Stimulated activated naive CD8-positive, alpha-beta T cell treated with anti-CD3 and anti-CD28 coated beads, Interleukin-15, Interleukin-2, amounts not matched to agents 100 ng/mL and 50 ng/mL, for 24 hours (primary cell): ENCODE data around the gene NUCB2.
A peak's percentile ranks its signal among the peaks of the same experiment; 100 is the strongest.

Experiments
- H3K27ac Mint-ChIP-seq: one replicate; pipeline ENCODE4 v1.8.0; 2021; ENCODE audit warnings: mild to moderate bottlenecking, mixed read lengths
- H3K27me3 Mint-ChIP-seq: one replicate; pipeline ENCODE4 v1.8.0; 2021; ENCODE audit warnings: mixed read lengths
- H3K36me3 Mint-ChIP-seq: one replicate; pipeline ENCODE4 v1.8.0; 2021; ENCODE audit warnings: low read depth, mixed read lengths
- H3K4me1 Mint-ChIP-seq: one replicate; pipeline ENCODE4 v1.8.0; 2021; ENCODE audit warnings: low read depth, mixed read lengths
- H3K4me3 Mint-ChIP-seq: one replicate; pipeline ENCODE4 v1.8.0; 2021; ENCODE audit warnings: mild to moderate bottlenecking, mixed read lengths
- H3K9me3 Mint-ChIP-seq: one replicate; pipeline ENCODE4 v1.8.0; 2021; ENCODE audit warnings: mixed read lengths

NUCB2 gene

GRCh38 chr11:17287058-17287457 is 10.5 kb downstream of the NUCB2 start:
- H3K36me3 Mint-ChIP-seq, result peaks cover 36% of the 10 kb centered on the region
- H3K4me1 Mint-ChIP-seq, result peaks cover 61% of the 10 kb centered on the region
- no peak overlapping the region for H3K27ac Mint-ChIP-seq
- H3K27me3 Mint-ChIP-seq, result no peaks in the 10 kb centered on the region
- H3K4me3 Mint-ChIP-seq, result no peak overlapping the region
- H3K9me3 Mint-ChIP-seq, result no peaks in the 10 kb centered on the region

GRCh38 chr11:17291710-17292109 is 15.2 kb downstream of the NUCB2 start:
- no peak overlapping the region for H3K27ac Mint-ChIP-seq
- no peak overlapping the region for H3K4me3 Mint-ChIP-seq
- no peaks in the 10 kb centered on the region for H3K9me3 Mint-ChIP-seq
- peaks cover 57% of the 10 kb centered on the region for H3K4me1 Mint-ChIP-seq
- H3K36me3 Mint-ChIP-seq, result peaks cover 39% of the 10 kb centered on the region
- H3K27me3 Mint-ChIP-seq, result no peaks in the 10 kb centered on the region

- Mint-ChIP-seq H3K9me3 (no peaks in the 10 kb centered on the region), H3K27ac (peak overlapping the region; percentile 56), H3K36me3 (peaks cover 40% of the 10 kb centered on the region), H3K4me3 (no peak overlapping the region), H3K4me1 (peaks cover 67% of the 10 kb centered on the region), H3K27me3 (no peaks in the 10 kb centered on the region)
Observed at GRCh38 chr11:17293311-17293710, 16.8 kb downstream of the NUCB2 start.

- Mint-ChIP-seq H3K27me3 (no peaks in the 10 kb centered on the region), H3K4me3 (no peak overlapping the region), H3K9me3 (no peaks in the 10 kb centered on the region), H3K36me3 (peaks cover 44% of the 10 kb centered on the region), H3K27ac (peak overlapping the region; percentile 36), H3K4me1 (peaks cover 71% of the 10 kb centered on the region)
Observed at GRCh38 chr11:17294033-17294432, 17.5 kb downstream of the NUCB2 start.

GRCh38 chr11:17296852-17297559 is 20.5 kb downstream of the NUCB2 start:
- Mint-ChIP-seq H3K27me3 (no peaks in the 10 kb centered on the region), H3K4me1 (peaks cover 63% of the 10 kb centered on the region), H3K36me3 (peaks cover 55% of the 10 kb centered on the region)

GRCh38 chr11:17298302-17298701 is 21.8 kb downstream of the NUCB2 start:
- peaks cover 55% of the 10 kb centered on the region for H3K36me3 Mint-ChIP-seq
- H3K27me3 Mint-ChIP-seq, result no peaks in the 10 kb centered on the region
- no peaks in the 10 kb centered on the region for H3K9me3 Mint-ChIP-seq
- no peak overlapping the region for H3K27ac Mint-ChIP-seq
- H3K4me1 Mint-ChIP-seq, result peaks cover 51% of the 10 kb centered on the region
- no peak overlapping the region for H3K4me3 Mint-ChIP-seq

More at GRCh38 chr11:17296852-17297559, 20.5 kb downstream of the NUCB2 start:
- H3K9me3 Mint-ChIP-seq, result no peaks in the 10 kb centered on the region
- peak overlapping the region; percentile 52 for H3K4me3 Mint-ChIP-seq
- peak overlapping the region; percentile 61 for H3K27ac Mint-ChIP-seq

GRCh38 chr11:17300372-17300771 is 23.8 kb downstream of the NUCB2 start:
- H3K4me3 Mint-ChIP-seq, result no peak overlapping the region
- H3K27ac Mint-ChIP-seq, result no peak overlapping the region
- H3K4me1 Mint-ChIP-seq, result peaks cover 35% of the 10 kb centered on the region
- no peaks in the 10 kb centered on the region for H3K9me3 Mint-ChIP-seq
- peaks cover 57% of the 10 kb centered on the region for H3K36me3 Mint-ChIP-seq
- H3K27me3 Mint-ChIP-seq, result no peaks in the 10 kb centered on the region

GRCh38 chr11:17313349-17314231 is 37.1 kb downstream of the NUCB2 start:
- H3K27me3 Mint-ChIP-seq, result no peaks in the 10 kb centered on the region
- H3K4me1 Mint-ChIP-seq, result no peaks in the 10 kb centered on the region
- no peak overlapping the region for H3K4me3 Mint-ChIP-seq
- H3K9me3 Mint-ChIP-seq, result no peaks in the 10 kb centered on the region
- H3K27ac Mint-ChIP-seq, result no peak overlapping the region
- peaks cover 20% of the 10 kb centered on the region for H3K36me3 Mint-ChIP-seq

- Mint-ChIP-seq H3K27ac (no peak overlapping the region), H3K4me3 (no peak overlapping the region), H3K36me3 (peaks cover 20% of the 10 kb centered on the region), H3K27me3 (no peaks in the 10 kb centered on the region), H3K9me3 (no peaks in the 10 kb centered on the region), H3K4me1 (no peaks in the 10 kb centered on the region)
Observed at GRCh38 chr11:17314232-17314547, 37.7 kb downstream of the NUCB2 start.

- H3K36me3 Mint-ChIP-seq, result peaks cover 21% of the 10 kb centered on the region
- H3K9me3 Mint-ChIP-seq, result no peaks in the 10 kb centered on the region
- H3K27ac Mint-ChIP-seq, result no peak overlapping the region
- H3K4me3 Mint-ChIP-seq, result no peak overlapping the region
- H3K4me1 Mint-ChIP-seq, result no peaks in the 10 kb centered on the region
- H3K27me3 Mint-ChIP-seq, result no peaks in the 10 kb centered on the region
Observed at GRCh38 chr11:17314904-17315426, 38.4 kb downstream of the NUCB2 start.

GRCh38 chr11:17328871-17329494 is 52.4 kb downstream of the NUCB2 start:
- H3K9me3 Mint-ChIP-seq, result peaks cover 2% of the 10 kb centered on the region
- H3K27me3 Mint-ChIP-seq, result no peaks in the 10 kb centered on the region
- no peak overlapping the region for H3K4me3 Mint-ChIP-seq
- peaks cover 9% of the 10 kb centered on the region for H3K4me1 Mint-ChIP-seq
- H3K27ac Mint-ChIP-seq, result no peak overlapping the region
- H3K36me3 Mint-ChIP-seq, result peaks cover 54% of the 10 kb centered on the region

- Mint-ChIP-seq H3K36me3 (peaks cover 41% of the 10 kb centered on the region), H3K4me1 (peaks cover 11% of the 10 kb centered on the region), H3K9me3 (no peaks in the 10 kb centered on the region), H3K27me3 (no peaks in the 10 kb centered on the region), H3K27ac (no peak overlapping the region), H3K4me3 (no peak overlapping the region)
Observed at GRCh38 chr11:17331669-17332068, 55.1 kb downstream of the NUCB2 start.

- peaks cover 30% of the 10 kb centered on the region for H3K36me3 Mint-ChIP-seq
- no peaks in the 10 kb centered on the region for H3K27me3 Mint-ChIP-seq
Observed at GRCh38 chr11:17333799-17334586, 57.5 kb downstream of the NUCB2 start.

GRCh38 chr11:17343257-17343656 is 66.7 kb downstream of the NUCB2 start:
- Mint-ChIP-seq H3K36me3 (peaks cover 4% of the 10 kb centered on the region), H3K9me3 (no peaks in the 10 kb centered on the region), H3K27me3 (no peaks in the 10 kb centered on the region), H3K27ac (no peak overlapping the region), H3K4me3 (no peak overlapping the region), H3K4me1 (peaks cover 21% of the 10 kb centered on the region)

More at GRCh38 chr11:17333799-17334586, 57.5 kb downstream of the NUCB2 start:
- Mint-ChIP-seq H3K27ac (no peak overlapping the region), H3K4me1 (peaks cover 11% of the 10 kb centered on the region), H3K4me3 (no peak overlapping the region), H3K9me3 (no peaks in the 10 kb centered on the region)
